HG02884 (cell line): ENCODE data around the gene EVA1B.

ENCODE experiments used
- ATAC-seq: cut with Tn5 transposase; IDR thresholded peaks from one replicate; pipeline ENCODE4 v1.9.1; 2021; ENCODE audit warnings: mild to moderate bottlenecking, moderate library complexity; ENCODE audit not compliant: unreplicated experiment

EVA1B gene

DNA sequence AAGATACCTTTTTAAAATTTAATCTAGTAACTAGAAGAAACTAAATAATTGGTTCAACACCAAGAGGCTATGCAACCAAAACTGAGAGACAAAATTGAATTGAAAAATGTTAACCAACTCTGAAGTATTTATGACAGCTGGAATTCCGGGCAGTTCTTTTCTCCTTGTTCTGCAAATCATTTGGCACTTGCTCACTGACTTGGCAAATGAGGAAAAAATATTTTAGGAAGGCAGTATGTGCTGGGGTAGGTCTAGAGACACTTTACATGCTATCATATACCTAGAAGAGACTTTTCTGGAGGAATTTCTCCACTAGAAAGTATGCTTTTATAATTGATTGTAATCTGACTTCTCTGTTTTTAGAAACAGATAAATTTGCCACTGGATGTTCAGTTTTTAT lies 39.4 kb downstream of the EVA1B start:
- ATAC-seq = no peak

DNA sequence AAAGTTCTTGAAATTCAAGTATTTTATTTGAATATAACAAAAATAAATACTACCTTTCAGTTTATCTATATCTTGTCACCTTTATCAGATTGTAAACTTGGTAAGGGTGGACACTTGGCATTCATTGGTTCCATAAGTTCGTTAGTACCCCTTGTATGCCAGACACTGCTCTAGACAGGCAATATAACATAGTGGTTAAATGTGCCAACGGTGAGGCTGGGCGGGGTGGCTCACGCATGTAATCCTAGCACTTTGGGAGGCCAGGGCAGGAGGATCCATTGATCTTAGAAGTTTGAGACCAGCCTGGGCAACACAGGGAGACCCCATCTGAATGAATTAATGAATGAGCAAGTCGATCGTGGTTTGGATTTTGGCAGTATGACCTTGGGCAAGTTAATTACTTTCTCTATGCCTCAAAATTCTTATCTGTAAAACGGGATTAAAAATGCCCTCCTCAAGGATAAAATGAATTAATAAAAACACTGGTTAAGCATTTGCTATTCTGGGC lies 43.6 kb downstream of the EVA1B start:
- no peak for ATAC-seq

DNA sequence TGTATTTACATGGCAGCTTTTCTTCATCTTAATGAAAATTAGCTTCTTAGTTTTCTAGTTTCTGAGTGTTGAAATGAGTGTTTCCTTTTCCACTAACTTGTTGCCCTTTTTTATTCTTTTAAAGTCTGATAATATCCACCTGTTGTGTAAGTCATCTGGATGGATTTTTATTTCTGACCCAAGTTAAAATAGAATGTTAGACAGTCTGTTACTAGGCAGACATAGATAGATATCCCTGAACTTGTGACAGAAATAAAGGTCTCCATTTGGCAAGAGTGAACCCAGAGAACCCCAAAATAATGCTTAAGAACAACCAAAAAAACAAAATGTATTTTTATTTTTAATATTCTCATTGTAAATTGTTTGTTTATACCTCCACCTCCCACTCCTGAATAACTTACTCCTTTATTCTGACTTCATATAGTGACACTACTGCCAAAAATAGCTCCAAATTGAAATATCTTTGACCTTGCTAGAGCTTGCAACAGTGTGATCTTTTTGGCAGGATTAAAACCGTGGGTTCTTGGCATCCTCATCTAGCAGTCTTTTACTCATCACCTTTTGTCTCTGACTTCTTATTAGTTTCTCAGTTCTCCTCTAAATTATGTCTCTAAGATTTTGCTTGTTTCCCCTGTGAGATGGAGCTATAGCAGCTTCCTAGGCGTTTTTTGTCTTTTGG lies 44.2 kb downstream of the EVA1B start:
- ATAC-seq = no peak

DNA sequence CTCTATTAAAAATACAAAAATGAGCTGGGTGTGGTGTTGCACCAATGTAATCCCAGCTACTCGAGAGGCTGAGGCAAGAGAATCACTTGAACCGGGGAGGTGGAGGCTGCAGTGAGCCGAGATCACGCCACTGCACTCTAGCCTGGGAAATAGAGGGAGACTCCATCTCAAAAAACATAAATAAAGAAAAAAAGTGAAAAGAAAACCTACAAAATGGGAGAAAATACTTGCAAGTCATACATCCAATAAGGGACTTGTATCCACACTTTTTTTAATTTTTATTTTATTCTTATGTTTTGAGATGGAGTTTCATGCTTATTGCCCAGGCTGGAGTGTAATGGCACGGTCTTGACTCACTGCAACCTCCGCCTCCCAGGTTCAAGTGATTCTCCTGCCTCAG lies 46.8 kb downstream of the EVA1B start:
- ATAC-seq = no peak

DNA sequence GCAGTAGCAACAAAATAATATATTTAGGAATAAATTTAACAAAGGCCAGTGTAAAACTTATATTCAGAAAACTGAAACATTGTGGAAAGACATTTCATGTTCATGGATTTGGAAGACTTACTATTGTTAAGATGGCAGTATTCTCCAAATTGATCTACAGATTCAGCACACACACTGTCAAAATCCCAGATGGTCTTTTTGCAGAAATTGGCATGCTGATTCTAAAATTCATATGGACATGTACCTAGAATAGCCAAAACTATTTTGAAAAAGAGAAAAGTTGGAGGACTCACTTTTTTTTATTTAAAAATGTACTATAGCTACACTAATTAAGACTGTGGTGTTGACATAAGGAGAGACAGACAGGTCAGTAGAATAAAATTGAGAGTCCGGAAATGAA lies 49.2 kb downstream of the EVA1B start:
- ATAC-seq = no peak

DNA sequence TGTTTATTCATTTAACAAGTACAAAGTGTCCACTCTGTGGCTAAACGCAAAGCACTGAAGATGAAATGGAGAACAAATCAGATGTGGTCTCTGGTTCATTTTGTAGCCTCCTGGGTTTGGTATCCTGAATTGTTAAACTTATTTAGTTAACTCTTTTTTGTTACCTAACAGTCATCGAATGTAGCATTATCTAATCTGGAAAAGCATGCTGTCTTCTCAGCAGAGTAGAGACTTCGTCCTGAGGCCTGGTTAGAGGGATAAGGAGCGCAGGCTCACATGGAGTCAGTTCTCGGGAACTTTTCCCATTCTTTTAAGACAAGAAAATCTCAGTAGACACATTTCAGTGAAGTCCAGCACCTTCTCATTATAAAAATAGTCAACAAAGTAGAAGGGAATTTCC lies 50.4 kb downstream of the EVA1B start:
- no peak for ATAC-seq
